ENCODE data around the gene IGFBP4.

Gene IGFBP4

GRCh38 chr17:40418428-40418706, 24.9 kb upstream of the IGFBP4 start:
- peak overlapping the region; percentile 92 for H3K4me3 ChIP-seq (ENCODE audit: low read depth, low read length)
- TF ChIP-seq CTCF (IDR thresholded peaks at IDR 0.05; ENCODE audit: control insufficient read depth, extremely low read depth, insufficient read depth) = no peak
- no peak for DNase-seq (ENCODE audit: low read depth)

GRCh38 chr17:40419559-40420331, 23.5 kb upstream of the IGFBP4 start:
- TF ChIP-seq CTCF (IDR thresholded peaks at IDR 0.05; ENCODE audit: control insufficient read depth, extremely low read depth, insufficient read depth) = no peak
- no peak overlapping the region for H3K4me3 ChIP-seq (ENCODE audit: low read depth, low read length)
- no peak for DNase-seq (ENCODE audit: low read depth)

GRCh38 chr17:40422990-40423633, 20.1 kb upstream of the IGFBP4 start:
- peak; percentile 61 for TF ChIP-seq CTCF (IDR thresholded peaks at IDR 0.05; ENCODE audit: control insufficient read depth, extremely low read depth, insufficient read depth)
- no peak overlapping the region for H3K4me3 ChIP-seq (ENCODE audit: low read depth, low read length)
- peak; percentile 84 for DNase-seq (ENCODE audit: low read depth)

GRCh38 chr17:40425741-40426140, 17.5 kb upstream of the IGFBP4 start:
- DNase-seq (ENCODE audit: low read depth) = no peak
- no peak overlapping the region for H3K4me3 ChIP-seq (ENCODE audit: low read depth, low read length)
- TF ChIP-seq CTCF (IDR thresholded peaks at IDR 0.05; ENCODE audit: control insufficient read depth, extremely low read depth, insufficient read depth) = no peak

GRCh38 chr17:40427002-40427491, 16.2 kb upstream of the IGFBP4 start:
- TF ChIP-seq CTCF (IDR thresholded peaks at IDR 0.05; ENCODE audit: control insufficient read depth, extremely low read depth, insufficient read depth) = no peak
- no peak overlapping the region for H3K4me3 ChIP-seq (ENCODE audit: low read depth, low read length)
- no peak for DNase-seq (ENCODE audit: low read depth)

GRCh38 chr17:40430272-40431230, 12.7 kb upstream of the IGFBP4 start:
- TF ChIP-seq CTCF (IDR thresholded peaks at IDR 0.05; ENCODE audit: control insufficient read depth, extremely low read depth, insufficient read depth) = no peak
- H3K4me3 ChIP-seq (ENCODE audit: low read depth, low read length) = no peak overlapping the region
- DNase-seq (ENCODE audit: low read depth) = no peak

Data from LNCaP clone FGC (cell line).